Measurements from ENCODE around the gene NSDHL.

DNA sequence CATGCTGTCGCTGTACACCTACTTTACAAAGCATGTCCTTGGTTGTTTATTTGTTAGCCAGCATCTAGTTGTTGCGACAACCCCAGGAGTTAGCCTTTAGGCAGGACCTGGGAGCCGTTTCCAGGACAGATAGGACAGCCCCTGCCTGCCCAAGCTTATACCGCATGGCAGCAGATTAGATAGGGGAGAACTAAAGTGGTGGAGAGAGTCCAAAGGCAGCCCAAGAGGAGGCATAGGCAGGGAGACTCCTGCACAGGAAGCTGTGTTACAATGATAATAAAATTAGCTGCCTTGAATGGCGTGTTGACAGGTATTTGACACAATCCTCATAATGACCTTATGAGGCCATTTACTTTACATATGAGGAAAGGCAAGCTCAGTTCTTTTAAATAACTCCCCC lies 13.0 kb downstream of the NSDHL start:
- TF ChIP-seq, protein P1, sequence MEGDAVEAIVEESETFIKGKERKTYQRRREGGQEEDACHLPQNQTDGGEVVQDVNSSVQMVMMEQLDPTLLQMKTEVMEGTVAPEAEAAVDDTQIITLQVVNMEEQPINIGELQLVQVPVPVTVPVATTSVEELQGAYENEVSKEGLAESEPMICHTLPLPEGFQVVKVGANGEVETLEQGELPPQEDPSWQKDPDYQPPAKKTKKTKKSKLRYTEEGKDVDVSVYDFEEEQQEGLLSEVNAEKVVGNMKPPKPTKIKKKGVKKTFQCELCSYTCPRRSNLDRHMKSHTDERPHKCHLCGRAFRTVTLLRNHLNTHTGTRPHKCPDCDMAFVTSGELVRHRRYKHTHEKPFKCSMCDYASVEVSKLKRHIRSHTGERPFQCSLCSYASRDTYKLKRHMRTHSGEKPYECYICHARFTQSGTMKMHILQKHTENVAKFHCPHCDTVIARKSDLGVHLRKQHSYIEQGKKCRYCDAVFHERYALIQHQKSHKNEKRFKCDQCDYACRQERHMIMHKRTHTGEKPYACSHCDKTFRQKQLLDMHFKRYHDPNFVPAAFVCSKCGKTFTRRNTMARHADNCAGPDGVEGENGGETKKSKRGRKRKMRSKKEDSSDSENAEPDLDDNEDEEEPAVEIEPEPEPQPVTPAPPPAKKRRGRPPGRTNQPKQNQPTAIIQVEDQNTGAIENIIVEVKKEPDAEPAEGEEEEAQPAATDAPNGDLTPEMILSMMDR (CRISPR knock-in tag; IDR thresholded peaks at IDR 0.05), result no peak
- TF ChIP-seq ZC3H13 (CRISPR knock-in tag; IDR thresholded peaks at IDR 0.05), result no peak
- TF ChIP-seq CAMTA2 (CRISPR knock-in tag; IDR thresholded peaks at IDR 0.05; ENCODE audit: borderline replicate concordance), result no peak
- no peak for TF ChIP-seq RAD21 (CRISPR knock-in tag; IDR thresholded peaks at IDR 0.05)
- TF ChIP-seq, protein P2, sequence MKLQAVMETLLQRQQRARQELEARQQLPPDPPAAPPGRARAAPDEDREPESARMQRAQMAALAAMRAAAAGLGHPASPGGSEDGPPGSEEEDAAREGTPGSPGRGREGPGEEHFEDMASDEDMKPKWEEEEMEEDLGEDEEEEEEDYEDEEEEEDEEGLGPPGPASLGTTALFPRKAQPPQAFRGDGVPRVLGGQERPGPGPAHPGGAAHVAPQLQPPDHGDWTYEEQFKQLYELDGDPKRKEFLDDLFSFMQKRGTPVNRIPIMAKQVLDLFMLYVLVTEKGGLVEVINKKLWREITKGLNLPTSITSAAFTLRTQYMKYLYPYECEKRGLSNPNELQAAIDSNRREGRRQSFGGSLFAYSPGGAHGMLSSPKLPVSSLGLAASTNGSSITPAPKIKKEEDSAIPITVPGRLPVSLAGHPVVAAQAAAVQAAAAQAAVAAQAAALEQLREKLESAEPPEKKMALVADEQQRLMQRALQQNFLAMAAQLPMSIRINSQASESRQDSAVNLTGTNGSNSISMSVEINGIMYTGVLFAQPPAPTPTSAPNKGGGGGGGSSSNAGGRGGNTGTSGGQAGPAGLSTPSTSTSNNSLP (IDR thresholded peaks at IDR 0.05; ENCODE audit: low read depth, low read length), result no peak

All from HepG2 (cell line).